ENCODE results near the gene FLT4. TPM values are rescaled to one million over a fixed set of nuclear protein-coding genes. Genes with fewer than 3 reads are reported as not detected.

The FLT4 gene
- polyA plus RNA-seq, 3 donors = 29.1 to 36.6 (median 33.7) TPM

DNA sequence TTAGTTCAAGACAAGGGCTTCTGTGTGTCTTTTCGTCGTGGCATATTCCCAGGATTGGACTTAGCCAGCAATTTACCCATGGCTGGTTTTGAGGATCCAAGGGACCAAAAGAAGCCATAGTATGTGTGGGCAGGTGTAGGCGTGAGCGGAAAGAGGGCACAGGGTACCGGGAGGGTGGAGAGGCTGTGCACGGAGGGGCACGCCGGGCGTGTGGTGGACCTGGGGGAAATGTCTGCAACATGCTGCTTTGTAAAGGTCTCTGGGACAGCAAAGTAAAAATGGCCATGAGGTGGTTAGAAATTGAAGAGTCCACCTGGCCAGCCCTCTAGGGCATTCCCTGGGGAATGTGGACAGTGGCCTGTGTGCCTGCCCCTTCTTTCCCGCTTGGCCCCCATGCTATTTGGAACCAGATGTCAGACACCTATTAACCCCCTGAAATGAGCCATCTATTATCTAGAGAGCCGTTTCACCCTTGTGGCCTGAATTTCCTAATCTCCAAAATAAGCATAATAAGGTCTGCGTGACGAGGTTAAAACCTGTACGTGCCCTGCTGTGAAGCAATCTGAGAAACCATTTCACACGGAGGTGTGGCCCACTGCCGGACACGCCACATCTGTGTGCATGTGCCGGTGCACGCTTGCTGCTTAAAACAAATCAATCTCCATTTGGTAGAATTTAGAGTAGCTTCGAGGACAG is 5.1 kb downstream of the FLT4 start:
- DNase-seq = no peak

DNA sequence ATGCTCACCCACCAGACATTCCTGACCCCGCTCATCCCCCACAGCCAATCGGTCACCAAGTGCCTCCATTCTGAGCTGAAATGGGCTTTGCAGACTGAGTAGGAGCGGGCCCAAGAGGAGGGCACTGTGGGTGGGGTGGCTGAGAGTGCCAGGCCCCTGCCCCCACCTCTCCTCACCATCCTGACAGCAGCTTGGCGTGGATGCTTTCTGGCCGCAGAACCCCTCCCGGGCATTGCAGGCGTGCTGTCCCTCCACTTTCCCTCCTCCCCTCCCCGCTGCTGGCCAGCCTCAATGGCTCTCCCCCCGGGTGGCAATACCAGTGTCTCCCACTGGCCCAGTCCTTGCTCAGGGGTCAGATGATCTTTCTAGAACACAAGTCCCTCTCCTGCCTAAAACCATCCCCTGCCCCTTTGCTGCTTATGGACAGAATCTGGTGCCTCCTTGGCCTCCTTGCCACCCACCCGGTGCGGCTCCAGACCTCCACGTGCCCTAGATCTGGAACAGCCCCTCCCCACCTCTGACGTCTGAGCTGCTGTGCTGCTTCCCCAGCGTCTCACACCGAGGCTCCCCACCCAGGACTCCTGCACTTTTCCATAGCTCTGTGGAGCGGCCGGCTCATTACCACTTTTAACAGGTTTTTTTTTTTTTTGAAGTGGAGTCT is 6.1 kb downstream of the FLT4 start:
- no peak for DNase-seq

DNA sequence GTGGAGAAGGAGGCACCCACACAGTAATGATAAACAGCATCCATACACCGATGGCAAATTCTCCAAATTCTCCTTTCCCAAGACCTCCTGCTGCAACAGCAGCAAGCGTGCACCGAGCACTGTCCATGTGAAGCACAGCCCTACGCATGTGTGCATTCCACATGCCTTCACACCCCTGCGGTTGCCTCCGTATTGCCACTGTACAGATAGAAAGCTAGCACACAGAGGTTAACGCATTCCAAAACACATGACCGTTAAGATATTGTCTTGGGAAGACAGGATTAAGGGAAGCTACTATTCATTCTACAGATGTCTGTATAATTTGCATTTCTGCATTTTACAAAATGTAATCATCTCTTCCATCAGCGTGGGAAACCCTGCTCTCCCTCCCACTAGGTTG is 6.6 kb downstream of the FLT4 start:
- DNase-seq = no peak

DNA sequence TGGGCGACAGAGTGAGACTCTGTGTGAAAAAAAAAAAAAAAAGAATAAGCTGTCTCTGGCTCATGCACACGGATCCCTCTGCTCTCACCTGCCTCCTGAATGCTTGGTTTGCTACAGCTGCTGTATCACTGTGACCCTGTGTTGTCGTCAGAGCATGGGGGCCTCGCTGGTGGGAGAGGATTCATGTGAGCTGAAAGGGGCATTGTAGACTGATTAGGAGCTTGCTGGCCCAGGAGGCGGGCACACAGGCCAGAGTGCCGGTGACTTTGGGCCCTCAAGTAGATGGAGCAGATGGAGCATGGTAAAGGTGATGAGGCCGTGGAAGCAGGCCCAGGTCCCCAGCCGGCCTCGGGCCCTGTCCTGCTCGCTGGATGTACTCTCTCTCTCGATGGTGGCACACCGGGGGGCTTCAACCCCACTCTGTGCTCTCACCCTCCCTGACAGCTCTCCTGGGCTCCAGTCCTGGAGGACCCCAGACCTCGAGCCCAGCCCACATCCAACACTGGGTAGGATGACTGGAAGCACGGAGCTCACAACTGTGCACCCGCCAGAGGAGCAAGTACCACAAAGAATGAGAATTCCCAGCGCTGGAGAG is 7.1 kb downstream of the FLT4 start:
- DNase-seq = no peak

DNA sequence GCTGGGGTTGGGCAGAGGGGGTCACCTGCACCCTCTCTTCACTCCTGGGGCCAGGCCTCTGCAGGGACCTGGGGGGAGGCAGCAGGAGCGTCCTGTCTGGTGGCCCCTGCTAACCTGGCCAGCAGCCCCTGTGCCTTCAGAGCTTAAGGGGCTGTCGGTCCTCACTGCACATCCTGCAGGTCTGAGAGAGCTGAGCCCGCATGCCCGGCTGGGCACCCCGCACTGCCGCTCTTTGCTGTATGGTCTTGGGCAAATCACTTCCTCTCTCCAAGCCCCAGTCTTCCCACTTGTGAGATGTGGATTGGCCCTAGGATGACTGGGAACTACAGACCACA is 7.9 kb downstream of the FLT4 start:
- no peak for DNase-seq

DNA sequence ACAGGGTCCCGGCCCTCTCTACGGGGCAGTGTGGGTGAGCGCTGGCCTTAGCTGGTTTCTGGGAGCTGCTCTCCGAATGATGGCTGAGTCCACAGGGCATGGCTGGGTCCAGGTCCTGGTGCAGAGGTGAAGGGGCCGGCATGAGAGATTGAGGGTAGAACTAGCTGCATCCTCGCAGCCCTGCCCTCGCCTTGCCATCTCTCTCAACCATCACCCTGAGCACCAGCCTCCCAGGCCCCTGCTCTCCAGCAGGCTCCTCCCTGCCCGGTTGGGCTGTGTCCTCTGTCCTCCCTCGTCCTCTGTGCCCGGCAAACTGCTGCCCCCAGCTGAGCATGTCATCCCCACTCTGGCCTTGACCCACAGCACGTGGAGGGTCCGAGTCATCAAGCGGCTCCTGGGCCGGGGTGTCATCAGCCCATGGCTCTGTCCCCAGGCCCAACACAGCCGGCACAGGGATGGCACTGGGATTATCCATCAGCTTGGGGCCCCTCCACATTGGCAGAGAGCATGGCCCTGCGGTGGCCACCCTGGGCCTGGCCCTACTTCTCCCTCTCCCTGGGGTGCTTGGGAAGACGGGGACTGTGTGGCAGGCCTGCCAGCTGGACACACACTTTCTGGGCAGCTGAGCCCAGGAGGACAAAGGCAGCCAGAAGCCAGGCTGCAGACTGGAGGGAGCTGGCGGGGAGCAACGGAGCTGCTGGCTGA is 8.4 kb downstream of the FLT4 start:
- no peak for DNase-seq

DNA sequence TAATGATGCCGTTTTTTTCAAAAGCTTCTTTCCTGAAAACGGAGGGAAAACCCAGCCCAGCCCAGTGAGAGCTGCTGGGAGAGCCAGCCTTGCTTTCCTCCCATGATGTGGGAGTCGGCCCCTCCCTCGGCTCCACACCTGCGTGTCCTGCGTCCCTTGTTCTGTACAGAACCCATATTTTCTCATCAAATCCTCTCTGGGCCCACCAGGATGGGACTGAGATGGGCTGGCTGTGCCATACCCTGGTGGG is 8.9 kb downstream of the FLT4 start:
- no peak for DNase-seq

DNA sequence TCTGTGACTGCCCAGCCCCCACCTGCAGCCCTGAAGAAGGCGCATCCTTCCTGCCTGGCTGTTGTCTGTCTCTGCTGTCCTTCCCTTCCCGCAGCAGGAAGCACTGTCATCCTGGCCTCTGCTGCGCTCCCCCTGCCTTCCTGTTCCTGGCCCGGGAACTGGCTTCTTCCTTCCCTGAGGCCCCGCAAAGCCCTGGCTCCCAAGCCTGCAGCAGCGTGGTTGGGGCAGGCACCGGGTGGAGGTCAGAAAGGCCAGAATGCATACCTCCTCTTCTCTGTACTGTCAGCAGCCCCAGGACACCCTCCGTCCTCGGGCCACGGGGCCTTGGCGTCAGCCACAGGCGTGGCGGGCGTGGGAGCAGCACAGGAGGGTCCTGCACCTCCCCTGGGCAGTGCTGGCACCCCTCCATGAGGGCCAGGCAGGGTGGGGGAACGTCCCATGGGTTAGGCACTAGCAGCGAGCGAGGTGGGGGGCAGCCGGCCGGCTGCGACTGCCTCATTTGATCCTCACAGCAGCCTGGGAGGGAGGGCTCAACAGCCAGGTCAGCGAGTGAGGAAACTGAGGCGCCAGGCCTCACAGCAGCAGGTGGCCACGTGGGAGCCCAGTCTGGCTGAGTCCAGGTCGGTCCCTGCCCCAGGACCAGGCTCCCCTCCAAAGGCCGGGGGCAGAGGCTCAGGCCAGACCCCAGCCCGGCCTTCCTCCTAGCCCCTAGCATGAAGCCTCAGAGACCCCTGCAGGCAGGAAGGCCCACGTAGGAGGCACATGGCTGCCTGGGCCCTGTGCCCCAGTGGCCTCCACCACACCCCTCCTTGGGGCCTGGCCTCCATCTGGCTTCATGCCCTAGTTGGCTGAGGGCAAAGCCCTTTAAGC is 9.4 kb downstream of the FLT4 start:
- DNase-seq = no peak

DNA sequence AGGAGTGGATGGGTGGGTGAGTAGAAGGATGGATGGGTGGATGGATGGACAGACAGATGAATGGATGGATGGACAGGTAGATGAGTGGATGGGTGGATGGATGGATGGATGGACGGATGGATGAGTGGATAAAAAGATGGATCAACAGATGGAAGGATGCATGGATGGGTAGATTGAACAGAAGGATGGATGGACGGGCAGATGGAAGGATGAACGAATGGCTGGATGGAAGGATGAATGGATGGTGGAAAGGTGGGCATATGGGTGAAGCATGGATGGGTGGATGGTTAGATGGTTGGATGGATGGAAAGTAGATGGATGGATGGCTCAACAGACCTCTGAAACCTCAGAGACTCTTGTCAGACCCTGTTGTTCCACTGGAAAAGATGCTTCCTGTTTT is 10.1 kb downstream of the FLT4 start:
- no peak for DNase-seq

DNA sequence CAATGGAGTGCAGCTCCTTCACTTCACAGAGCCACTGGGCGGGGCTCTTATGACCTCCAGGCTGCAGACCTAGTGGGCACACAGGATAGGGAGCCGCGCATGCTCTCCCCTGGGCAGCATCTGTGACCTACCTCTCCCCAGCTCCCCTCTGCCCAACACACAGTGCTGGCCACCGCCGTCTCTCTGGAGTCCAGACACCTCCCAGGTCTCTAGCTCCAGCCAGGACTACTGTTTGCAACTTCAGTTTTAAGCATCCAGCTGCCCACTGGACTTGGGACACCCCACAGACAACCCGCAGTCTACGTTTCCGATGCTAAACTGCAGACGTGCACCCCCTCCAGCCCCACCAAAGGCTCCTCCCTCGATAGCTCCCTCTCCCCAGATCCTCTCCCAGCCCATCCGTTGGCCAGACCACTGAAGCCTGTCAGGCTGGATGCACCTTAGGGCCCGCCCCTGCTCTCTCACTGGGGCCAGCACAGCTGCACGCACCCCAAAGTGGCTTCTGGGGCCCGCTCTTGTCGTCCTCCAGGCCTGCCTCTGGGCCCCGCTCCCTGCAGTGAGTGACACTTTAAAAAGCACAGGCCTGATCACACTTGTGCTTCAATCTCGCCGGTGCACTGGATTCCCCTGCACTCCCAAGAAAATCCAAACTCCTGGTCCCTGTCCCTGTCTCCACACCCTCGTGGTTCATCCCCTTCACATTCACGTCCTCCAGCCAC is 11.3 kb downstream of the FLT4 start:
- DNase-seq = no peak

DNA sequence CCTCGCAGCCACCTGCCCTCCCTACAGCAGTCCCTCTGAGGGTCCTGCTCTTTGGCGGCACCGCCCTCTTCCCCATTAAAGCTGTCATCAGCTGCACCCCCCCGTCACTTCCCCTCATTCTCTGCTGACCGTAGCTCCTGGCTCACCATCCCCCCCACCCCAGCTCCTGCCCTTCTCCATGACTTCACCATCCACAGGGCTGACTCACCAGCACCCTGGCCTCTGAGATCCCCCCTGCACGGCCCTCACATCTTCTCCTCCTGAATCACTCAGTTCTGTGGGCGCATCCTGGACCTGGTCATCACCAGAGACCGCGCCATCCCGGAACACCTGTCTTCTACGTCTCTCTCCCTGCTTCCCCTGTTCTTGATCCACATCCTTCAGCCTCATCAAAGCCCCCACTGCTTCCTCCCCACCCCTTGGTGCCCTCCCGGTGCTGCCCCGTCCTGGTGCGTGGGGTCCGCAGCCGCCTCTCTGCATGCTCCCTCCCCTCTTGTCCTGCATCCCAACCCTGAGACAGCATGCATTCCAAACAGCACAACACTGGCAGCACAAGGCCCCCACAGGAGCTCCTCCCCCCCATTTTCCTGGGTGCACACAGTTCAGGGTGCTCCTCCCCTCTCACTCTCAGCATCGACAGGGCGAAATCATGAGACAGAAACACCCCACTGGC is 12.9 kb downstream of the FLT4 start:
- DNase-seq = no peak

DNA sequence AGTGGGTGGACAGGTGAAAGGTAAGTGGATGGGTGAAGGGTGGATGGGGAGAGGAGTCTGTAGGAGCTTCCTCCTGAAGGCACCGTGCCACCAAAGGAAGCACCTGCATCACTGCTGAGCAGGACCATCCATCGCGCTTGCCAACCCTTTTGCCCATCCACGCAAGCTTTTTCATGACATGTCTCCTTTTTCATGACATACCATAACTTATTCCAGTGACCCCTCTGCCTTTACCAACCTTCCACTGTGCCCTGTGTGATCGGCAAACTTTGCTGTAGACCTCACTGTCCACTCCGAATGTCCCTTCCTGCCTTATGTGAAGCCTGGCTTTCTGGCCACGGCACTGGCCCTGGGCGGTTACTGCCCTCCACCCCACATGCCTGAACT is 13.4 kb downstream of the FLT4 start:
- DNase-seq = no peak

DNA sequence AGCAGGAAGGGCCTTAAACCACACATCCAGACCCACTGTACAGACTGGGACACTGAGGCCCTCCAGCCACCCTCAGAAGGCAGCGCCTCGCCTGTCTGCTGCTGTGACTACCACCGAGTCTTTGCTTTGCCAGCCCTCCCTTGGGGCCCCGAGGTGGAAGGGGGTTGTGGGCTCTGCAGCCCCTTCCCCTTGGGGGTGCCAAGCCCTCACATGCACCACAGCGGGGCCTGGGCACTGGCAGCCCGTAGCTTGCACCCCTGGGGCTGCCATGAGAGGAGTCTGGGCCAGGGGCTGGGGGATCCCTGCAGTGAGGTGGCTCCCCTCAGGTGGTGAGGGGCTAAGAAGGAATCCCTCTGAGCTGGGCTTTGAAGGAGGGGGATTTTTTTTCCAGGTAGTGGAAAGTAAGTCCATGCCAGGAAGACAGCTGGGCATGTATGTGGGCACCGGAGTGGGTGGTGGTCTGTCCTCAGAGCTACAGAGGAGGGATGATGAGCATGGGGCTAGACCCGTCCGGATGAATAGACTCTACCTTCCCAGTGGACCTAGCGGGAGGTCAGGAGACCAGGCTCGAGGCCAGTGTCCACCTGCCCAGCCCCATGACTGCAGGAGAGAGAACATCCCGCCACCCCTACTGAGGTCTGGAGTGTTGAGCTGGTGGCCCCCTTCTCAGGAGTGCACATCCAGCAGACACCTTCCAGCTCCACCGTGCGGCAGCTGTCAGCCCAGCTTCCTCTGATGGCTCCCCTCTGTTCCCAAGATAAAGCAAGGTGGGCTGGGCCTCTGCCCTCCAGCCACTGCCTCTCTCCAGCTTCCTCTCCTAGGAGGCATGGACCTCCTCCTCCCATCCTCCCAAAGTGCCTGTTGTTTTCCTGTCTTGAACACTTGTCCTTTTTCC is 15.9 kb downstream of the FLT4 start:
- no peak for DNase-seq

DNA sequence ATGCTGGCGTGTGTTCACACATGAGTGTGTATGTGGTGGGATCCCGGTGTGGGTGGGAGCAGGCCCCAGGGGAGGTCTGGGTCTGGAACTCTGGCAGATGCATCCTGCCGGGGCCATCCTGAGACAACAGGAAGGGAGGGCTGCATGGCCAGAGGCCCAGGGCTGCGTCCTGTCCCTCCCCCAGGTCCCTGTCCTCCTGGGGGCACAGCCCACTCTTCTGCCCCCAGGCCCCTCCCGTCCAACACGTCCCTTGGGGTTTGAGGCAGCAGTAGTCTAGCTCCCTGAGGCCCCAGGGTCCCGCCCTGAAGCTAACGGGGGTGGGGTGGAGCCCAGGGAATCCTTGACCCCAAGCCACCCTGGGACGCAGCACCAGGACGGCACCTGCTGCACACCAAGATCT is 16.6 kb downstream of the FLT4 start:
- DNase-seq = no peak

DNA sequence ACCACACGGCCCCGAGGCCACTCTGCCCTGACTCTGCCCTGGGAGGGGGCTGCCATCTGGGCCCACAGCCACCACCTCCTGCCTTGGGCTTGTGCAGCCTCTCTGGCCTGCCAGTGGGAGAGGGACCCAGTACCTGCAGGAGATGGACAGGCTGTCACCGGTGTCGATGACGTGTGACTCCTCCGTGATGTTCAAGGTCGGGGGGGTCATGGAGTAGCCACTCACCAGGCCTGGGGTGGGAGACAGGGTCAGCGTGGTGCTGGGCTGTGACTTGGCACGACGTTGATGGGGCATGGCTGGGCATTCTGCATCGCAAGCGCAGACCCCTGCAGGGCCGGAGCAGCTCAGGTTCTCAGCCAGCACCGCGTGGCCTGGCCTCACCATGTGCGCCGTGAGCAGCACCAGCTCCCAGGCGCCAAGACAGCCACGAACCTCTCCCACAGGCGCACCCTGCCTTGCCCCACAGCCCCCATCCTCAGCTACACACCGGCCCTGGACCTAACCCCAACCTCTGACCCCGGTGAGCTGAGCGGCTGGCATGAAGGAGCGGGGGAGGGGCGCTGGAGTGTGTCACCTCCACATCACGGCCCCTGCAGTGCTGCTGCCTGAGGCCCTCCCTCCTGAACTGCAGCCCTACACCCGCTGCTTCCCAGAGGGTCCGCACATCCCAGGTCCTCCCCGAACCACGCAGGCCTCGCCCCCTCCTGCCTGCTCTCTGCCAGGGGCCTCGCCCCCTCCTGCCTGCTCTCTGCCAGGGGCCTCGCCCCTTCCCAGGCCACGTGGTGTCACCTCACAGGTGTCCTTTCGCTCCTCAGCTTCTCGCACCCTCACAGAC is 17.6 kb downstream of the FLT4 start:
- DNase-seq = no peak

DNA sequence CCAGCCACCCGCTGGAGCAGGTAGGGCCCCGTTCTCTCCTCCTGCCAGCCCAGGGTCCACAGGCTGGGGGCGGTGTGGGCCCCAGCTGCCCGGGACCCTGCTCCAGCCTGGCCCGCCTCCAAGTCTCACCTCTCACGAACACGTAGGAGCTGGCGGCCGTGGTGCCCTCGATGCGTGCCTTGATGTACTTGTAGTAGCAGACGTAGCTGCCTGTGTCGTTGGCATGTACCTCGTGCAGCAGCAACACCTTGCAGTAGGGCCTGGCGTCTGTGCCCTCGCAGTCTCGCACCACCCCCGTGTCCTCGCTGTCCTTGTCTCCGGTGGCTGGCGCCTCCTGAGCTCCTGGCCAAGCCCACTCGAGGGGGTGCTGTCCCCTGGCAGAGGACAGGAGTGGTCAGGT is 19.0 kb downstream of the FLT4 start:
- no peak for DNase-seq

DNA sequence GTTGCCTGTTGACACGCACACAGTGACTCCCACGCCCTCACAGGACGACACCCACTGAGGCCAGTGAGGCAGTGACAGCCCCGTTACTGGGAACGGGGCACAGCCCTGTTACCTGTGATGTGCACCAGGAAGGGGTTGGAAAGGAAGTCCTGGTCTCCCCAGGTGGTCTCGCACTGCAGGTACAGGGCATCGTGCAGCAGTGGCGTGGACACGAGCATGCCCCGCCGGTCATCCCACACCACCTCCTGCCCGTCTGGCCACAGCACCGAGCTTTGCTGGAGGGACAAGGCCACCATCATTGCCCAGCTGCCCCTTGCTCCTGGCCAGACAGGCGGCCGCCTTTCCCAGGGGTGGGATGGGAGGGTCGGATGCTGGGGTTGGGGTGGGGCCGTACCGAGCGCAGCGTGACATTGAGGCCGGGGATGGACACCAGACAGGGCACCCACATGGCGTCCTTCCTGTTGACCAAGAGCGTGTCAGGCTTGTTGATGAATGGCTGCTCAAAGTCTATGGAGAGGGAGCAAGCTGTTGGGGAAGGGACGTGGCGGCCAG is 19.5 kb downstream of the FLT4 start:
- no peak for DNase-seq

DNA sequence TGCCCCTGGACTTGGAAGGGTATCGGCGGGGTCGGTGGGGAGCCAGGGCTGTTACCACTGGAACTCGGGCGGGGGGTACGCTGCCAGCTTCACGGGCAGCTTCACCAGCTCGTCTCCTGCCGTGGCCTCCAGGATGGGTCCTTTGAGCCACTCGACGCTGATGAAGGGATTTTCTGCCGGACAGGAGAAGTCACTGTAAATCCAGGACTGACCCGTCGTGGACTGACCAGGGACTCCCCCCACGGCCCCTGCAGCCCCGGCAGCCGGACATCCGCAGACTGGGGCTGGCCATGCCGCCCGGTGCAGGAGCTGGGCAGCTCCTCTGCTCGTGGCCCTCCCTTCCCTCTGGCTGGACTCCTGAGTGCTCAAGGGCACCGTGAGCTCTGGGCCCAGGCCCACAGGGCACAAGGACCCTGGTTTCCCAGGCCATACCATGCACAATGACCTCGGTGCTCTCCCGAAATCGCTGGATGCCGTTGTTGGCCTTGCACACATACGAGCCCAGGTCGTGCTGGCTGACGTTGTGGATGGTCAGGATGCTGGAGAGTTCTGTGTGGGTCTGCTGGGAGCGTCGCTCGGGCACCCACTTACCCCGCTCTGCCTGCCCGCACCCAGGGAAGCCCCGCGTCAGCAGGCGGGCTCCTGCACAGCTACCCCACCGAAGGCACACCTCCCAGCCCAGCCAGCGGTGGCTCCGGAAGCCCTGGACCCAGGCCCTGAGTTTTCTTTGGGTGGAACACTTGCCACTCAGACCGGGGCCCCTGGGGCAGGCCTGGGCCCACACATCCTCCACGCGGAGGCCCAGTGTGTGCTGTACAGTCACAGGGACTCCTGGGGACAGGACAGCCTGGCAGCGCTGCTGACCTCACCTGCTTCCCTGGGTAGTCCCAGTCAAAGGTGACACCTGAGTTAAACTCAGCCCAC is 20.3 kb downstream of the FLT4 start:
- no peak for DNase-seq

Data from renal pelvis (tissue), 4 donors.